ENCODE measurements around the gene C11orf52. TPM values are rescaled to one million over a fixed set of nuclear protein-coding genes. Genes with fewer than 3 reads are reported as not detected.
A peak's percentile ranks its signal among the peaks of the same experiment; 100 is the strongest.

The C11orf52 gene
- total and polyA plus RNA-seq, 2 of the 8 experiments (the other 6 are each of a cell fraction or from before 2014, with no cell fraction given) = 1.7 to 2.7 TPM

GRCh38 chr11:111911563-111912401 is 6.9 kb upstream of the C11orf52 start, which contains the start of gene CRYAB (continued):
- TF ChIP-seq JUN (IDR thresholded peaks at IDR 0.05; ENCODE audit: low read depth, low read length) (no peak), MAX (IDR thresholded peaks at IDR 0.05) (peak; percentile 23; the same call in 1 of the 2 replicates), USF2 (IDR thresholded peaks at IDR 0.05; ENCODE audit: low read length) (no peak), TBP (IDR thresholded peaks at IDR 0.05; ENCODE audit: low read depth, low read length) (no peak), CTBP2 (IDR thresholded peaks at IDR 0.05; ENCODE audit: borderline replicate concordance, insufficient read depth, insufficient read length, low read length) (no peak)
